Measurements from ENCODE around the gene ITGA1. TPM values are rescaled to one million over a fixed set of nuclear protein-coding genes. Genes with fewer than 3 reads are reported as not detected.

ITGA1 gene
- total RNA-seq, 1 experiment from 2014 or later = 1.6 TPM

DNA sequence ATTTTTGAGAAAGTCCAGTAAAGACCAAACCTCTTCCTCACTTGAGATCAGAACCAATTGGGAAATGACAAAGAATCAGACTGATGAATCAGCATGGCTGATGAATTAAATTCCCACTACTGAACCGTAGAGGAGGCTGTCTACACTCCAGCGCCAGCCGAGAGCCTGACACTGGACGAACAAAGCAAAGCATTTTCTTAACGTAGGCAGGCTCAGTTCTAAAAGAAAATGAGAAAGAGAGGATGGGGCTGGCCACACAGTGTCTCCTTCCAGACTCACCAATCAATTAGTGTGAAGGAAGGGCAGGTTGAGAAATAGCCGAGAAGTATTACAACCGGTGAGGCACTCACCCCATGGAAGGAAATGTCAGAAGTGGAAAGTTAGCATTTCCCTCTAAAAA lies 49.4 kb downstream of the ITGA1 start:
- no peaks in the 10 kb centered on the region for H3K4me1 ChIP-seq (ENCODE audit: control insufficient read depth, insufficient read depth, low read length)
- no peaks in the 10 kb centered on the region; the same call in 1 of the 2 replicates for H3K27me3 ChIP-seq (ENCODE audit: control insufficient read depth, insufficient read depth, low read length)
- no peak for TF ChIP-seq SIN3A (IDR thresholded peaks at IDR 0.05; ENCODE audit: borderline replicate concordance, insufficient read depth, low read depth, low read length)
- no peak for TF ChIP-seq TCF7L2 (IDR thresholded peaks at IDR 0.05; ENCODE audit: low read depth, low read length)
- TF ChIP-seq, protein P1, sequence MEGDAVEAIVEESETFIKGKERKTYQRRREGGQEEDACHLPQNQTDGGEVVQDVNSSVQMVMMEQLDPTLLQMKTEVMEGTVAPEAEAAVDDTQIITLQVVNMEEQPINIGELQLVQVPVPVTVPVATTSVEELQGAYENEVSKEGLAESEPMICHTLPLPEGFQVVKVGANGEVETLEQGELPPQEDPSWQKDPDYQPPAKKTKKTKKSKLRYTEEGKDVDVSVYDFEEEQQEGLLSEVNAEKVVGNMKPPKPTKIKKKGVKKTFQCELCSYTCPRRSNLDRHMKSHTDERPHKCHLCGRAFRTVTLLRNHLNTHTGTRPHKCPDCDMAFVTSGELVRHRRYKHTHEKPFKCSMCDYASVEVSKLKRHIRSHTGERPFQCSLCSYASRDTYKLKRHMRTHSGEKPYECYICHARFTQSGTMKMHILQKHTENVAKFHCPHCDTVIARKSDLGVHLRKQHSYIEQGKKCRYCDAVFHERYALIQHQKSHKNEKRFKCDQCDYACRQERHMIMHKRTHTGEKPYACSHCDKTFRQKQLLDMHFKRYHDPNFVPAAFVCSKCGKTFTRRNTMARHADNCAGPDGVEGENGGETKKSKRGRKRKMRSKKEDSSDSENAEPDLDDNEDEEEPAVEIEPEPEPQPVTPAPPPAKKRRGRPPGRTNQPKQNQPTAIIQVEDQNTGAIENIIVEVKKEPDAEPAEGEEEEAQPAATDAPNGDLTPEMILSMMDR (IDR thresholded peaks at IDR 0.05) = no peak
- TF ChIP-seq, protein P2, sequence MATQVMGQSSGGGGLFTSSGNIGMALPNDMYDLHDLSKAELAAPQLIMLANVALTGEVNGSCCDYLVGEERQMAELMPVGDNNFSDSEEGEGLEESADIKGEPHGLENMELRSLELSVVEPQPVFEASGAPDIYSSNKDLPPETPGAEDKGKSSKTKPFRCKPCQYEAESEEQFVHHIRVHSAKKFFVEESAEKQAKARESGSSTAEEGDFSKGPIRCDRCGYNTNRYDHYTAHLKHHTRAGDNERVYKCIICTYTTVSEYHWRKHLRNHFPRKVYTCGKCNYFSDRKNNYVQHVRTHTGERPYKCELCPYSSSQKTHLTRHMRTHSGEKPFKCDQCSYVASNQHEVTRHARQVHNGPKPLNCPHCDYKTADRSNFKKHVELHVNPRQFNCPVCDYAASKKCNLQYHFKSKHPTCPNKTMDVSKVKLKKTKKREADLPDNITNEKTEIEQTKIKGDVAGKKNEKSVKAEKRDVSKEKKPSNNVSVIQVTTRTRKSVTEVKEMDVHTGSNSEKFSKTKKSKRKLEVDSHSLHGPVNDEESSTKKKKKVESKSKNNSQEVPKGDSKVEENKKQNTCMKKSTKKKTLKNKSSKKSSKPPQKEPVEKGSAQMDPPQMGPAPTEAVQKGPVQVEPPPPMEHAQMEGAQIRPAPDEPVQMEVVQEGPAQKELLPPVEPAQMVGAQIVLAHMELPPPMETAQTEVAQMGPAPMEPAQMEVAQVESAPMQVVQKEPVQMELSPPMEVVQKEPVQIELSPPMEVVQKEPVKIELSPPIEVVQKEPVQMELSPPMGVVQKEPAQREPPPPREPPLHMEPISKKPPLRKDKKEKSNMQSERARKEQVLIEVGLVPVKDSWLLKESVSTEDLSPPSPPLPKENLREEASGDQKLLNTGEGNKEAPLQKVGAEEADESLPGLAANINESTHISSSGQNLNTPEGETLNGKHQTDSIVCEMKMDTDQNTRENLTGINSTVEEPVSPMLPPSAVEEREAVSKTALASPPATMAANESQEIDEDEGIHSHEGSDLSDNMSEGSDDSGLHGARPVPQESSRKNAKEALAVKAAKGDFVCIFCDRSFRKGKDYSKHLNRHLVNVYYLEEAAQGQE (IDR thresholded peaks at IDR 0.05; ENCODE audit: insufficient read depth in 1 of 2, low read depth in 2 of 2, low read length in 1 of 2) = no peak
- TF ChIP-seq POLR2AphosphoS5 (IDR thresholded peaks at IDR 0.05; ENCODE audit: low read depth, low read length) = no peak
- in situ Hi-C loops (cut with HindIII; ENCODE audit: low pct_unique_long_range_greater_than_20kb, low sequenced_read_pairs) = no loop called here
- ATAC-seq (no peak), DNase-seq (ENCODE audit: low read depth, low spot score) (no peak)
- no peaks in the 10 kb centered on the region for H3K36me3 ChIP-seq (ENCODE audit: control insufficient read depth, insufficient read depth, low read length)
- BruUV-seq (replicated peaks) = no TSS peak
- H3K4me3 ChIP-seq (ENCODE audit: low read depth in 2 of 2, low read length in 2 of 2) = no peak overlapping the region
- no peaks in the 10 kb centered on the region for H3K9me3 ChIP-seq (ENCODE audit: control insufficient read depth, insufficient read depth, low read depth, low read length)
- ChIA-PET POLR2A (no interaction called here), CTCF (no interaction called here)
- H3K27ac ChIP-seq (ENCODE audit: low read length) = no peak overlapping the region
- intact Hi-C loops (cut with micrococcal nuclease; ENCODE audit: unreplicated experiment) = no loop called here

DNA sequence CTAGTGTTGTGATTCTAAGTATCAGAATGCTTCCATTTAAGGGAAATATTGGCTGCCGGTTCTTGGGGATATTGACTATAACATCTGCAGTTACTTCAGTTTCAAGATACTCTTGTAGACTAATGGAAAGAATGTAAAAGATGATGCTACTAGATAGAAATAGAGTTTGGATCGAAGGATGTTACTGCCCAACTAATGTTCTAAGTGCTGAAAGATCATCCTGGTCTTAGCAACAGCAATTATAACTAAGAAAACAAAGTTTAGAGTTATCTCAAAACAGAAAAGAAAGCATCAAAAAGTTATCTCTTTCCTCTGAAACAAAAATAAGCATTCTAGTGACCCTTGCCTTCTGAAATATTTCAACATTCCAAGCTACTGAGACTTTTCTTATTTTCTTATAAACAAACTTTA lies 49.9 kb downstream of the ITGA1 start:
- intact Hi-C loops (cut with micrococcal nuclease; ENCODE audit: unreplicated experiment) = no loop called here
- ATAC-seq = no peak
- CTCF ChIA-PET = no interaction called here
- no peak for TF ChIP-seq POLR2AphosphoS5 (IDR thresholded peaks at IDR 0.05; ENCODE audit: low read depth, low read length)
- no peak for TF ChIP-seq SIN3A (IDR thresholded peaks at IDR 0.05; ENCODE audit: borderline replicate concordance, insufficient read depth, low read depth, low read length)
- TF ChIP-seq, protein P1 (IDR thresholded peaks at IDR 0.05) = no peak
- no peaks in the 10 kb centered on the region for H3K9me3 ChIP-seq (ENCODE audit: control insufficient read depth, insufficient read depth, low read depth, low read length)
- POLR2A ChIA-PET = no interaction called here
- no peak for DNase-seq (ENCODE audit: low read depth, low spot score)
- in situ Hi-C loops (cut with HindIII; ENCODE audit: low pct_unique_long_range_greater_than_20kb, low sequenced_read_pairs) = no loop called here
- H3K4me1 ChIP-seq (ENCODE audit: control insufficient read depth, insufficient read depth, low read length) = no peaks in the 10 kb centered on the region
- no peaks in the 10 kb centered on the region for H3K36me3 ChIP-seq (ENCODE audit: control insufficient read depth, insufficient read depth, low read length)
- no TSS peak for BruUV-seq (replicated peaks)
- H3K27me3 ChIP-seq (ENCODE audit: control insufficient read depth, insufficient read depth, low read length) = no peaks in the 10 kb centered on the region; the same call in 1 of the 2 replicates
- no peak overlapping the region for H3K27ac ChIP-seq (ENCODE audit: low read length)
- no peak overlapping the region for H3K4me3 ChIP-seq (ENCODE audit: low read depth in 2 of 2, low read length in 2 of 2)

Data from Panc1 (cell line).